HepG2 (cell line): ENCODE data around the gene FNIP2. TPM values are rescaled to one million over a fixed set of nuclear protein-coding genes. Genes with fewer than 3 reads are reported as not detected.

ENCODE experiments used
- ATAC-seq: fragments of 200-7000 bp; cut with Tn5 transposase; 3 replicates; pipeline ENCODE4 v1.9.1; 2020; ENCODE audit warnings: mild to moderate bottlenecking, moderate library complexity
- BruUV-seq: library from RNA; stranded (reverse); fragments of 400-500 nt; replicated peaks from 2 replicates; lab custom pipeline; 2021; lab: Mats Ljungman, UMichigan
- CTCF ChIA-PET: fragments of 300-600 bp; formaldehyde crosslinking; extraction: SDS; loops from one replicate; lab custom pipeline; 2021; ENCODE audit warnings: low total read pairs, inconsistent platforms, low intra/inter-chr PET ratio; lab: Yijun Ruan, JAX
- POLR2A ChIA-PET: fragments of 350-600 bp; sonication (Branson Sonifier 250); formaldehyde crosslinking; loops from one replicate; lab custom pipeline; 2020; ENCODE audit warnings: antibody characterized with exemption, inconsistent platforms; lab: Yijun Ruan, JAX
- DNase-seq: peaks from one replicate; pipeline ENCODE4 v3.0.0-alpha.2; 2015; ENCODE audit warnings: low spot score
- FAIRE-seq: peaks from 3 replicates; lab custom pipeline; 2011; peaks lifted over from hg19 to GRCh38; lab: Jason Lieb, UNC
- H2AFZ ChIP-seq: one replicate; pipeline ENCODE4 v1.6.1; 2011; ENCODE audit warnings: low read length, inconsistent platforms
- H3K27ac ChIP-seq: fragments of 300-600 bp; 3 replicates; pipeline ENCODE4 v1.8.0; 2011; ENCODE audit warnings: mixed run types, mild to moderate bottlenecking, mixed read lengths, low read length, inconsistent platforms; ENCODE audit not compliant: insufficient read depth; ENCODE audit errors: extremely low read length
- H3K27me3 ChIP-seq, 2 experiments: fragments of 200-600 bp in 1 of 2; 2 replicates in 1 of 2; 3 replicates in 1 of 2; pipeline versions ENCODE4 v1.6.0 to v1.8.0; 2011; ENCODE audit warnings: low read length in 2 of 2, mild to moderate bottlenecking in 2 of 2, moderate library complexity in 2 of 2, inconsistent platforms in 1 of 2; ENCODE audit not compliant: insufficient read depth in 2 of 2, control insufficient read depth in 1 of 2
- H3K36me3 ChIP-seq, 2 experiments: fragments of 200-600 bp in 1 of 2; replicated peaks in 1 of 2; 2 replicates in 1 of 2; 3 replicates in 1 of 2; pipeline versions ENCODE4 v1.5.1 to v1.8.0; 2011; ENCODE audit warnings: low read length in 2 of 2, inconsistent platforms in 1 of 2; ENCODE audit not compliant: insufficient read depth in 2 of 2, control insufficient read depth in 1 of 2
- H3K4me1 ChIP-seq: 2 replicates; pipeline ENCODE4 v1.5.1; 2012; ENCODE audit warnings: low read length, inconsistent platforms; ENCODE audit not compliant: insufficient read depth
- H3K4me2 ChIP-seq: 2 replicates; pipeline ENCODE4 v1.6.0; 2011; ENCODE audit warnings: low read depth, low read length, inconsistent platforms
- H3K4me3 ChIP-seq, 3 experiments: fragments of 200-600 bp in 1 of 3; sonication (generic), shearing (Covaris generic) in 1 of 3; replicated peaks in 1 of 3; 2 replicates each; pipeline ENCODE4 v1.5.1; 2011 to 2016; ENCODE audit warnings: low read length in 3 of 3, inconsistent platforms in 2 of 3, low read depth in 2 of 3, mild to moderate bottlenecking in 2 of 3, control low read depth in 1 of 3, mixed read lengths in 1 of 3; ENCODE audit not compliant: insufficient read depth in 1 of 3
- H3K79me2 ChIP-seq: one replicate; pipeline ENCODE4 v1.6.1; 2011; ENCODE audit warnings: low read length, inconsistent platforms; ENCODE audit not compliant: insufficient read depth
- H3K9ac ChIP-seq: 2 replicates; pipeline ENCODE4 v1.6.0; 2011; ENCODE audit warnings: mild to moderate bottlenecking, low read depth, low read length, inconsistent platforms; ENCODE audit not compliant: insufficient read depth
- H3K9me3 ChIP-seq: 2 replicates; pipeline ENCODE4 v1.5.1; 2012; ENCODE audit warnings: mild to moderate bottlenecking, low read length
- H4K20me1 ChIP-seq: 2 replicates; pipeline ENCODE4 v1.6.0; 2011; ENCODE audit warnings: inconsistent platforms, mild to moderate bottlenecking, low read length, moderate library complexity; ENCODE audit not compliant: insufficient read depth
- FIP1L1 ChIP-seq: fragments of 200-400 bp; formaldehyde crosslinking; IDR thresholded peaks from 2 replicates; pipeline ENCODE4 v1.6.1; 2018; ENCODE audit warnings: low read depth, mild to moderate bottlenecking, low read length, moderate library complexity, borderline replicate concordance; ENCODE audit not compliant: insufficient read depth
- HNF4A ChIP-seq: sonication (generic); formaldehyde crosslinking; IDR thresholded peaks from 2 replicates; pipeline ENCODE4 v1.4.0; 2020; ENCODE audit warnings: missing genetic modification reagents
- NR1H2 ChIP-seq: sonication (generic); formaldehyde crosslinking; IDR thresholded peaks from 2 replicates; pipeline ENCODE4 v1.8.1; 2022; ENCODE audit warnings: low read depth, missing genetic modification reagents, borderline replicate concordance
- RBM39 ChIP-seq: fragments of 200-400 bp; formaldehyde crosslinking; IDR thresholded peaks from one replicate; pipeline ENCODE4 v1.6.1; 2018; ENCODE audit warnings: antibody characterized with exemption, mild to moderate bottlenecking, low read depth, low read length; ENCODE audit not compliant: poor library complexity, severe bottlenecking
- ZKSCAN8 ChIP-seq: IDR thresholded peaks from 2 replicates; pipeline ENCODE4 v1.6.1; 2016; ENCODE audit warnings: borderline replicate concordance, missing genetic modification reagents, missing compliant biosample characterization
- ZNF382 ChIP-seq: sonication (generic); formaldehyde crosslinking; IDR thresholded peaks from 2 replicates; pipeline ENCODE4 v1.5.0; 2020; ENCODE audit warnings: missing genetic modification reagents, mild to moderate bottlenecking, borderline replicate concordance
- ZNF530 ChIP-seq: sonication (generic); formaldehyde crosslinking; IDR thresholded peaks from 2 replicates; pipeline ENCODE4 v1.5.0; 2020; ENCODE audit warnings: low read depth, mild to moderate bottlenecking, missing genetic modification reagents
- ZNF550 ChIP-seq: sonication (generic); formaldehyde crosslinking; IDR thresholded peaks from 2 replicates; pipeline ENCODE4 v1.4.0; 2020; ENCODE audit warnings: mild to moderate bottlenecking, missing genetic modification reagents, borderline replicate concordance
- WGBS: methylation state at CpG from one replicate; pipeline ENCODE4 v1.1.6; 2017; ENCODE audit warnings: low lambda C conversion rate; 5-methylcytosine and 5-hydroxymethylcytosine counted together
- in situ Hi-C: cut with HindIII; loops from 2 replicates; pipeline ENCODE4 v1.10.0; 2017; ENCODE audit warnings: low pct_unique_long_range_greater_than_20kb; ENCODE audit not compliant: extremely low pct_ligation_motif_present
- intact Hi-C: fragments of 100-400 bp; cut with micrococcal nuclease; formaldehyde crosslinking; loops from one replicate; pipeline ENCODE4 v1.10.0; 2022; ENCODE audit not compliant: unreplicated experiment
- polyA plus RNA-seq, 8 experiments: library from polyadenylated mRNA; depleted of rRNA in 3 of 8; stranded (reverse) in 7 of 8; unstranded in 1 of 8; fragments of >200 nt; fragmentation: Illumina TruSeq in 4 of 8; extraction: Trizol in 4 of 8; gene quantifications; 2 replicates each; pipeline versions ENCODE4 v1.2.1 to v1.2.3, GENCODE V29; 2011 to 2016; ENCODE audit warnings: low read depth in 4 of 8, missing spikeins in 1 of 8, mixed read lengths in 1 of 8; ENCODE audit not compliant: insufficient read depth in 1 of 8
- total RNA-seq, 5 experiments: library from RNA; depleted of rRNA; stranded (reverse); fragments of >200 nt; fragmentation: Illumina TruSeq; extraction: Trizol; gene quantifications; 2 replicates each; pipeline ENCODE4 v1.2.3, GENCODE V29; 2016; ENCODE audit warnings: low read depth in 1 of 5
- TF ChIP-seq, protein P1 (sequence below): fragments of 450-650 bp; IDR thresholded peaks from 2 replicates; pipeline ENCODE4 v1.6.1; 2016
- TF ChIP-seq, protein P2 (sequence below): sonication (generic); formaldehyde crosslinking; IDR thresholded peaks from 2 replicates; pipeline ENCODE4 v1.9.0; 2021; ENCODE audit warnings: missing genetic modification reagents, borderline replicate concordance
- TF ChIP-seq, protein P3 (sequence below): sonication (generic); formaldehyde crosslinking; conservative IDR thresholded peaks from 2 replicates; pipeline ENCODE4 v1.4.0; 2020; ENCODE audit warnings: missing genetic modification reagents

FNIP2 gene
- total and polyA plus RNA-seq, 2 of the 13 experiments (the other 11 are each of a cell fraction or from before 2014, with no cell fraction given), result 15.5 to 21.0 TPM

DNA sequence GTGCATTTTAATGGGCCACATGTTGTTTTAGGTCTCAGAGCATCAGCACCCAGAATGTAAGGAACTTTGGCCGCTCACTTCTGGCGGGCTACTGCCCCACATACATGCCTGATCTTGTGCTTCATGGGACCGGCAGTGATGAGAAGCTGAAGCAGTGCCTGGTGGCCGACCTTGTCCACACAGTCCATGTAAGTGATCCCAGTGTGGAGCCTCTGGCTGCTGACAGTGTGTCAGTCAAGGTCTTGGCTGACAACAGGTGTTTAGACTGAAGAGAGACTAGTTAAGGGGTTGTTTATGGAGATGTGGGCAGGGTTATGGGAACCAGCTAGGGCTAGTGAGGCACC lies 101.4 kb downstream of the FNIP2 start:
- no TSS peak for BruUV-seq
- intact Hi-C loops, result no loop called here
- CTCF ChIA-PET, result no interaction called here
- in situ Hi-C loops, result loop anchor here (25.0 kb wide), 1 partner anchor 567 kb away; no protein-coding TSS in a partner anchor
- H3K36me3 ChIP-seq, result peaks cover 24 to 38% of the 10 kb centered on the region in 2 experiments; a peak in 4 of 5 replicates
- no peak for TF ChIP-seq ZKSCAN8 (CRISPR knock-in tag)
- TF ChIP-seq, all 625 proteins: peak for 0
- Histone ChIP-seq H3K4me2 (no peak overlapping the region), H2AFZ (no peak overlapping the region), H3K27me3 (no peaks in the 10 kb centered on the region; a peak in 1 of 5 replicates), H3K9me3 (no peaks in the 10 kb centered on the region), H3K4me3 (no peak overlapping the region), H4K20me1 (no peaks in the 10 kb centered on the region), H3K4me1 (no peaks in the 10 kb centered on the region), H3K27ac (no peak overlapping the region), H3K79me2 (no peaks in the 10 kb centered on the region), H3K9ac (no peak overlapping the region)
- DNase-seq (no peak), ATAC-seq (peak; percentile 31; the same call in 2 of the 3 replicates), FAIRE-seq (no peak)
- POLR2A ChIA-PET, result no interaction called here
- WGBS, result 93% methylated on average over 3 of the region's 4 CpGs

DNA sequence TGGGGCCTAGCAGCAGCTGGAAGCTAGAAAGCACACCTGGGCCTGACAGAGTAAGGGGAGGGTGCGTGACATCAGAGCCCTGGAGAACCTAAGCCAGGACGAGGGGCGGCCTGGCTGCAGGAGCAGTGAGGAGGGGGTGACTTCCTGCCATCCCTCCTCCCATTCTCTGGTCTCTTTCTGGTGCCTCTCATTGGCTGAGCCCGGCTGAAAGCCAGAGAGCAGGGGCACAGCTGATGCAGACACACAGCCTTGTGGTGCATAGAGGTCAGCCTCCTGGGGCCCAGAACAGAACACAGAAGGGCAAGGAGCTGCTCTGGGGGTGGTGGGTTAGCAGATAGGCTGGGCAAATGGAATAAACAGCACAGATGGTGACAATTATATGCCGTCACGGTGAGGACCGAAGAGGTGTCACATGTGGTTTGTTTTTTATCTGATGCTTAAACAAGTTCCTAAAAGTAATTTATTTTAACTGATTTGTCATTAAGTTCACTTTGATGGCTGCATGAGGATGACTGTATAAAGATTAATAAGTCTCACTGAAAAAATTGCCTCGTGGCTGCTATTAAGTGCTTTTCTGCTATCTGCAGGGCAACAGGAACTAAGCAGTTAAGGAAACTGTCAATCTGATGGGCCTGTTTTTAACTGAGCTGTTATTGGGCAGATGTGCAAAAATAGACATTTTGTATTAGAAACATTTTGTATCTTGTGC lies 102.0 kb downstream of the FNIP2 start:
- over 99% methylated on average over 5 of the region's 8 CpGs for WGBS
- Histone ChIP-seq H2AFZ (no peak overlapping the region), H3K36me3 (peaks cover 24 to 38% of the 10 kb centered on the region in 2 experiments; a peak in 4 of 5 replicates), H3K4me1 (no peaks in the 10 kb centered on the region), H3K9me3 (no peaks in the 10 kb centered on the region), H3K4me2 (no peak overlapping the region), H3K79me2 (no peaks in the 10 kb centered on the region), H4K20me1 (no peaks in the 10 kb centered on the region), H3K9ac (no peak overlapping the region), H3K27me3 (no peaks in the 10 kb centered on the region; a peak in 1 of 5 replicates), H3K4me3 (no peak overlapping the region), H3K27ac (no peak overlapping the region)
- DNase-seq (no peak), ATAC-seq (peak; percentile 16; the same call in 1 of the 3 replicates), FAIRE-seq (no peak)
- intact Hi-C loops (no loop called here), in situ Hi-C loops (loop anchor here (25.0 kb wide), 1 partner anchor 567 kb away; no protein-coding TSS in a partner anchor)
- TF ChIP-seq, protein P1, sequence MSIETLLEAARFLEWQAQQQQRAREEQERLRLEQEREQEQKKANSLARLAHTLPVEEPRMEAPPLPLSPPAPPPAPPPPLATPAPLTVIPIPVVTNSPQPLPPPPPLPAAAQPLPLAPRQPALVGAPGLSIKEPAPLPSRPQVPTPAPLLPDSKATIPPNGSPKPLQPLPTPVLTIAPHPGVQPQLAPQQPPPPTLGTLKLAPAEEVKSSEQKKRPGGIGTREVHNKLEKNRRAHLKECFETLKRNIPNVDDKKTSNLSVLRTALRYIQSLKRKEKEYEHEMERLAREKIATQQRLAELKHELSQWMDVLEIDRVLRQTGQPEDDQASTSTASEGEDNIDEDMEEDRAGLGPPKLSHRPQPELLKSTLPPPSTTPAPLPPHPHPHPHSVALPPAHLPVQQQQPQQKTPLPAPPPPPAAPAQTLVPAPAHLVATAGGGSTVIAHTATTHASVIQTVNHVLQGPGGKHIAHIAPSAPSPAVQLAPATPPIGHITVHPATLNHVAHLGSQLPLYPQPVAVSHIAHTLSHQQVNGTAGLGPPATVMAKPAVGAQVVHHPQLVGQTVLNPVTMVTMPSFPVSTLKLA, result no peak
- TF ChIP-seq ZNF382 (no peak), FIP1L1 (no peak), ZNF530 (CRISPR knock-in tag) (no peak), HNF4A (CRISPR knock-in tag) (no peak), ZNF550 (CRISPR knock-in tag) (no peak), NR1H2 (CRISPR knock-in tag) (no peak), RBM39 (no peak)
- TF ChIP-seq, protein P2, sequence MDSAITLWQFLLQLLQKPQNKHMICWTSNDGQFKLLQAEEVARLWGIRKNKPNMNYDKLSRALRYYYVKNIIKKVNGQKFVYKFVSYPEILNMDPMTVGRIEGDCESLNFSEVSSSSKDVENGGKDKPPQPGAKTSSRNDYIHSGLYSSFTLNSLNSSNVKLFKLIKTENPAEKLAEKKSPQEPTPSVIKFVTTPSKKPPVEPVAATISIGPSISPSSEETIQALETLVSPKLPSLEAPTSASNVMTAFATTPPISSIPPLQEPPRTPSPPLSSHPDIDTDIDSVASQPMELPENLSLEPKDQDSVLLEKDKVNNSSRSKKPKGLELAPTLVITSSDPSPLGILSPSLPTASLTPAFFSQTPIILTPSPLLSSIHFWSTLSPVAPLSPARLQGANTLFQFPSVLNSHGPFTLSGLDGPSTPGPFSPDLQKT, result no peak
- TF ChIP-seq, protein P3, sequence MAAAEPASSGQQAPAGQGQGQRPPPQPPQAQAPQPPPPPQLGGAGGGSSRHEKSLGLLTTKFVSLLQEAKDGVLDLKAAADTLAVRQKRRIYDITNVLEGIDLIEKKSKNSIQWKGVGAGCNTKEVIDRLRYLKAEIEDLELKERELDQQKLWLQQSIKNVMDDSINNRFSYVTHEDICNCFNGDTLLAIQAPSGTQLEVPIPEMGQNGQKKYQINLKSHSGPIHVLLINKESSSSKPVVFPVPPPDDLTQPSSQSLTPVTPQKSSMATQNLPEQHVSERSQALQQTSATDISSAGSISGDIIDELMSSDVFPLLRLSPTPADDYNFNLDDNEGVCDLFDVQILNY (CRISPR knock-in tag), result no peak
- BruUV-seq, result no TSS peak
- ChIA-PET POLR2A (no interaction called here), CTCF (no interaction called here)
